Measurements from ENCODE around the gene KLHL8.

The KLHL8 gene

DNA sequence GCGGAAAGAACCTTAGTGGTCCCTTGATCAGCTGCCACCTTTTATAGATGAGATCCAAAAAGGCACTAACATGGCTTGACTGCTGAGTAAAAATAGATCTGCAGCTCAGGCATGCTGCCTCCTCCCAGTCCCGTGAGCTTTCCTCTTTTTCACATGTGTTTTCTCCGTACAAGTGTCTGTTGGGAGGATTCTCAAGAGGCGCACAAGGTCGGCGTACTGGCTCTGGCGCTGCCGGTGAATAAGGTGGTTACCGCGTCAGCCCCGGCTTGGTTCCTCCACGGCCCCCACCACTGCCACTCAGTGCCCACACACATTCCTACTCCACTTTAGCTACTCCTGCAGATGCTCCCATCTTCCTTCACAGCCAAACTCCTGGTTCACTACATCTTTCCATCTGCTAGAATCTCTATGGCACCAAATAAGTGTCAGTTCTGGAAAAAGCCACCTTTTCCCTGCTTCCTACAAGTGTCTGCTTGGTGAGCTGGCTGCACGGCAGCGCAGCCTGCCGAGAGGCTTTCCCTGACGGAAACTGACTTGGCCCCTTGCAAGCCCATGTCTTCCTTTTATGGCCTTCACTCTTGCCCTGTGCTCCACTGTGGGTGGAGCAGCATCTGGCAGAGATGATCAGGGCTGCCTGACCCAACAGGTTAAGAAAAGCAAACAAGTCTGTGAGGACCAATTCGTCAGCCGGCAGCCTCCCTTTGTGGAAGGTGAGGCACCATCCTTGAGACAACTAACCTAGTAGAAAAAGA is 99.8 kb downstream of the KLHL8 start:
- DNase-seq = no peak

DNA sequence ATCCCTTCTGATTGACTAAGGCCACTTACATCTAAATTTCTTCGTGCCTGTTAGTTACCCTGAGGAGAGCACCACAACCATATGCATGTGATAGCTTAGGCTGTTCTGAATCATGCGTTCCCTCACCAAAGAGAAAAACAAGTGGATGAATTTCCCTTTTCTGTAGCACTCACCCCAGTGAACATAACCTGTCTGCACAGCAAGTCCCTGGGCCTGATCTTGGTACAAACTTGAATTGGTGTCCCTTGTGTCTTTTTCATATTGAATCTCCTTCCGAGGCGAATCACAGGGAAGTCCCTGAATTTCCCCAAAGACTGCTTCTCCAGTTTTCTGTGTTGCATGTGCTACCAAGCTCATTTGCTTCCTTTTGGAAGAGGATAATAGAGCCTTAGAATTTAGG is 100.4 kb downstream of the KLHL8 start:
- no peak for DNase-seq

DNA sequence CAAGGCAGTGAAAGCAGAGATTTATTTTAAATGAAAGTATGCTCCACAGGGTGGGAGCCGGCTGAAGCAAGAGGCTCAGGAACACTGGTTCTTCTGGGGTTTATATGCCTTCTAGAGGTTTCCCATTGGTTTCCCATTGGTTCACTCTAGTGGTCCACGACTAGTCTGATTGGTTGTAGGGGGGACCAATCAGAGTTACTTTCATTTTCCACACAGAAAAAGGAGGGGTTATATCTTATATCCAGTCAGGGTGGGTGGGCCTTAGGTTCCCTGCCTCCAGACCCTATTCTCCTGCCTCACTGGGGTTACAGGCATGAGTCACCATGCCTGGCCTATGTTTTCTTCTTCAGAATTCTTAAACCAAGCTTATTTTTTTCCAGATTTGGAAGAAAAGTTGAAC is 101.6 kb downstream of the KLHL8 start:
- no peak for DNase-seq

DNA sequence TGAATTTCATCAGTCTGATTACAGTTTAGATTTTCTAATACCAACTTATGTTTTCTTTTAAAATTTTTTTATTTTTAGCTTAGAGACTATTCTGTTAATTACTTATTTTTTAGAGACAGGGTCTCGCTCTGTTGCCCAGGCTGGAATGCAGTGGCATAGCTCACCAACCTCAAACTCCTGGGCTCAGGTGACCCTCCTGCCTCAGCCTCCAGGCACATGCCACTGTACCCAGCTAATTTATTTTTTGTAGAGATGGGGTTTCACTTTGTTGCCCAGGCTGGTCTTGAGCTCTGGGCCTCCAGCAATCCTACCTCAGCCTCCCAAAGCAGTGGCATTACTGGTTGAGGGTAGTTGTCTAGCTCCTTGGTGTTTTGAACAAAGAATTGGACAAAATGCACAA is 102.0 kb downstream of the KLHL8 start:
- no peak for DNase-seq

DNA sequence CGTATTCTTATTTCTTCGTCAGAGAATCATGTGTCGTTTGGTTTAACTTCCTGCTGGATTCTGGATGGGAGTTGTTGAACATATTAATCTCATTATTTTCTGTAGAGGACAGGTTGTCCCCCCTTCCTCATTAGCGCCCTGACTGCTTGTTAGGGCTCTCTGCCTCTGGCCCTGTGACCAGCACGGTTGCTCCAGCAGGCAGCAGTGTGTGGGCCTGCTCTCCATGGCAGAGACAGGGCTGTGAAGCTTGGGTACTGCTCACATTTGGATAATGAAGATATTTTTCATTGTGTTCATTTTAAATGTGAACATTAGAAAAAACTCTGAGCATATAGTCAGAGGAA is 102.7 kb downstream of the KLHL8 start:
- DNase-seq = no peak

DNA sequence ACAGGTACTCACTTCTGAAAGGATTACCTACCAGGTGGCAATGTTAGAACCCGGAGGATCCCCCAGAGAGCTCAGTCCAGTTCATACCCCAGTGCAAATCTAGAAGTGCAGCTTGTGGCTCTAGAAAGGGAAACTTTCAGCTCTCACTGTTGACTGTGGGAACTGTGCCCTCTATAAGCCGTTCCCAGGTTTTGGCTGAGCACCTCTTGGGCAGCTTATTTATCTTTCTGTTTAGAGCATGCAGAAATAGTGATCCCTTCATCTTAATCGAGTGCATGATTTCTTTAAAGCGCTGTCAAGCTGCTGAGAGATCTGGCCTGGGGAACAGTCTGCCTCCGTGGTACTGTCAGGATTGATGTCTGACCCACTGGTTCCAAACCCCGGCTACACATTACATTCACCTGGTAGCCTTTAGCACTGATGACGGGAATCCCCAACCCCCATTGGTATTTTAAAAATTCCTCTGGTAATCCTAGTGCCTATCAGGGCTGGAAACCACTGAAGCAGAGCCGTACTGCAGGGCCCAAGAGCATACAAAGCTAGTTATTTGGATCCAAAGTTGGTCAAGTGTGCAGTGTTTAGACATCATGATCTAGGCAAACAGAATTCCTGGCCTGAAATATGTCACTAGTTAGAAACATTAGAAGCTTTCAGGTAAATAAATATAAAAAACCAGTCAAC is 103.2 kb downstream of the KLHL8 start:
- no peak for DNase-seq

DNA sequence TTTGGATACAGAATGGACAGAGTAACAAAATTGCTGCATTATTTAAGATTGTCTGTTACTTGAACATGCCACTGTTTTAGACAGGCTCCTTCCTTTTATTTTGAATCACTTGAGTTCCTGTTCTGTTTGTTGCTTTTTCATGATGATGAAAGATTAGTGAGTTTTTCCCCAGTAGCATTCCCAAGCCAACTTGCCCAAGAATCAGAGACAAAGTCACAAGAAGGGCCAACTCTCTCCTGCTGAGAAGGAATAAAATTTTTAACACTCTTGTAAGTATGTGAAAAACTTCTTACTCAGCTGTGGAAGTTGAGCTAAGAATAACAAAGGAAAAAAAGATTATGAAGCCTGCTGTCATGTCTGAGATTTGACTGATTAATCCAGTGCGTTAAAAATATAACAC is 104.2 kb downstream of the KLHL8 start:
- DNase-seq = no peak

DNA sequence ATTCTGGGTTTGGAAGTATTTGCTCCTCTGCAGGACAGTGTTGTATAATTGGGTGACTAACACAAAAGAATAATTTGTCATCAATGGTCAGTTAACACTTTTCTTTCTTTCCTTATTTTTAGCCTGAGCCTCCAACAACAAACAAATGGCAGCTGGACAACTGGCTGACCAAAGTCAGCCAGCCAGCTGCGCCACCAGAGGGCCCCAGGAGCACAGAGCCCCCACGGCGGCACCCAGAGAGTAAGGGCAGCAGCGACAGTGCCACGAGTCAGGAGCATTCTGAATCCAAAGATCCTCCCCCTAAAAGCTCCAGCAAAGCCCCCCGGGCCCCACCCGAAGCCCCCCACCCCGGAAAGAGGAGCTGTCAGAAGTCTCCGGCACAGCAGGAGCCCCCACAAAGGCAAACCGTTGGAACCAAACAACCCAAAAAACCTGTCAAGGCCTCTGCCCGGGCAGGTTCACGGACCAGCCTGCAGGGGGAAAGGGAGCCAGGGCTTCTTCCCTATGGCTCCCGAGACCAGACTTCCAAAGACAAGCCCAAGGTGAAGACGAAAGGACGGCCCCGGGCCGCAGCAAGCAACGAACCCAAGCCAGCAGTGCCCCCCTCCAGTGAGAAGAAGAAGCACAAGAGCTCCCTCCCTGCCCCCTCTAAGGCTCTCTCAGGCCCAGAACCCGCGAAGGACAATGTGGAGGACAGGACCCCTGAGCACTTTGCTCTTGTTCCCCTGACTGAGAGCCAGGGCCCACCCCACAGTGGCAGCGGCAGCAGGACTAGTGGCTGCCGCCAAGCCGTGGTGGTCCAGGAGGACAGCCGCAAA is 106.0 kb downstream of the KLHL8 start:
- DNase-seq = no peak

DNA sequence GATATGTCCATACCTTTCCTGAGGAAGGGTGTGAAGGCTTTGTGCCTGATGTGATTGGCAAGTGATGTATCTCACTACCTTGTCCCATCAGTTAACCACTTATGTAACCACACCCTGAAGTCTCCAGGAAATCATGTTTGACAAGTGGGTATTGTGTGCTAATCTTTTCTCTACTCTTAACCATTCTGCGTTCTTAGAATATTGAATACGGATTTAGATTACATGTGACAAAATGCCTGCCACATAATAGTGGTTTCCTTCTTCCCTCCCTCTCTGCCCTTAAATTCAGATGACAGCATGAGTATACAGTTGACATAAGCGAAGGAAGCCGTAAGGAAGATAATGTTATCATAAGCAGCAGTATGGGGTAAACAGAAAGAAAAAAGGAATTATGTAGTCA is 108.4 kb downstream of the KLHL8 start:
- no peak for DNase-seq

All from RPMI8226 (cell line).